Endodermal cell (in vitro differentiated cells): ENCODE results near the gene HLA-DPB1. TPM values are rescaled to one million over a fixed set of nuclear protein-coding genes. Genes with fewer than 3 reads are reported as not detected.

Experiments used
- DNase-seq: peaks from one replicate; pipeline ENCODE4 v3.0.0-alpha.2; 2017
- H3K27ac ChIP-seq: 2 replicates; pipeline ENCODE4 v1.5.1; 2013; ENCODE audit warnings: mild to moderate bottlenecking, low read depth, low read length, moderate library complexity
- H3K27me3 ChIP-seq: 2 replicates; pipeline ENCODE4 v1.6.1; 2013; ENCODE audit warnings: mild to moderate bottlenecking, low read length, moderate library complexity; ENCODE audit not compliant: insufficient read depth, control insufficient read depth, poor library complexity, severe bottlenecking
- H3K36me3 ChIP-seq: 2 replicates; pipeline ENCODE4 v1.7.0; 2013; ENCODE audit warnings: mild to moderate bottlenecking, low read length, moderate library complexity; ENCODE audit not compliant: control insufficient read depth, insufficient read depth
- H3K4me1 ChIP-seq: one replicate; pipeline ENCODE4 v1.7.0; 2013; ENCODE audit warnings: low read length; ENCODE audit not compliant: control insufficient read depth, insufficient read depth
- H3K4me3 ChIP-seq: 2 replicates; pipeline ENCODE4 v1.5.1; 2013; ENCODE audit warnings: mild to moderate bottlenecking, low read length, moderate library complexity
- H3K9ac ChIP-seq: 2 replicates; pipeline ENCODE4 v1.6.1; 2013; ENCODE audit warnings: mild to moderate bottlenecking, low read length, moderate library complexity; ENCODE audit not compliant: poor library complexity, severe bottlenecking; ENCODE audit errors: extremely low read depth
- H3K9me3 ChIP-seq: 2 replicates; pipeline ENCODE4 v1.6.1; 2013; ENCODE audit warnings: mild to moderate bottlenecking, low read length, moderate library complexity; ENCODE audit not compliant: control insufficient read depth
- H3K27ac Mint-ChIP-seq: 2 replicates; pipeline ENCODE4 v1.8.0; 2020; ENCODE audit warnings: mixed read lengths
- H3K27me3 Mint-ChIP-seq: 2 replicates; pipeline ENCODE4 v1.8.0; 2021; ENCODE audit warnings: mild to moderate bottlenecking, mixed read lengths; ENCODE audit not compliant: insufficient read depth
- H3K36me3 Mint-ChIP-seq: 2 replicates; pipeline ENCODE4 v1.8.0; 2020; ENCODE audit warnings: low read depth, mixed read lengths
- H3K4me1 Mint-ChIP-seq: 2 replicates; pipeline ENCODE4 v1.8.0; 2020; ENCODE audit warnings: mixed read lengths
- H3K4me3 Mint-ChIP-seq: 2 replicates; pipeline ENCODE4 v1.8.0; 2020; ENCODE audit warnings: mild to moderate bottlenecking, moderate library complexity, mixed read lengths
- H3K9me3 Mint-ChIP-seq: 2 replicates; pipeline ENCODE4 v1.8.0; 2020; ENCODE audit warnings: mild to moderate bottlenecking, mixed read lengths
- CTCF ChIP-seq: fragments of 200-600 bp; sonication (generic); conservative IDR thresholded peaks from 2 replicates; pipeline ENCODE4 v1.5.0; 2021; ENCODE audit warnings: antibody characterized with exemption, mild to moderate bottlenecking
- WGBS, 2 experiments: methylation state at CpG; one replicate each; pipeline versions ENCODE4 v1.1.5 to v1.1.7; 2013; ENCODE audit warnings: missing lambda C conversion rate in 2 of 2, mixed read lengths in 1 of 2; ENCODE audit not compliant: insufficient coverage in 1 of 2, insufficient read length in 1 of 2; 5-methylcytosine and 5-hydroxymethylcytosine counted together
- long read RNA-seq, 4 experiments: library from polyadenylated mRNA in 2 of 4; library from RNA in 1 of 4; library from capped mRNA in 1 of 4; stranded (forward) in 3 of 4; unstranded in 1 of 4; transcript quantifications; one replicate each; pipeline ENCODE4 v2.0.0, GENCODE V29; 2020 to 2021; ENCODE audit warnings: inconsistent platforms in 1 of 4
- polyA plus RNA-seq, 2 experiments: library from polyadenylated mRNA; stranded (reverse); fragments of 50-300 nt; gene quantifications; one replicate each; pipeline ENCODE4 v1.2.3, GENCODE V29; 2013
- total RNA-seq, 2 donors: library from RNA; stranded (reverse); fragmentation: NEBNext Ultra II Directional in 1 of 2; extraction: Animal tissue kit (Norgen Biotek cat#: 25700) in 1 of 2; gene quantifications; 2 replicates in 1 of 2; 3 replicates in 1 of 2; pipeline ENCODE4 v1.2.1, GENCODE V29; 2021

HLA-DPB1 gene
- total RNA-seq = 10 to 100 TPM; 13.5 to 20.6 TPM
- polyA plus RNA-seq (2013, experiment 1 of 2) = 3.2 TPM
- 1.9 TPM for polyA plus RNA-seq (2013, experiment 2 of 2)
- long read RNA-seq, experiment 1, partial matches to known transcripts = 6 of 12 reads
- long read RNA-seq, experiment 1, other reads (novel, unspliced or antisense) = 6 of 12 reads
- long read RNA-seq, experiment 2, partial matches to known transcripts = 0 of 7 reads
- long read RNA-seq, experiment 2, other reads (novel, unspliced or antisense) = 7 of 7 reads
- long read RNA-seq, experiment 3, partial matches to known transcripts = 5 of 20 reads
- long read RNA-seq, experiment 3, other reads (novel, unspliced or antisense) = 15 of 20 reads
- long read RNA-seq, experiment 4, partial matches to known transcripts = 21 of 57 reads
- long read RNA-seq, experiment 4, other reads (novel, unspliced or antisense) = 36 of 57 reads

DNA sequence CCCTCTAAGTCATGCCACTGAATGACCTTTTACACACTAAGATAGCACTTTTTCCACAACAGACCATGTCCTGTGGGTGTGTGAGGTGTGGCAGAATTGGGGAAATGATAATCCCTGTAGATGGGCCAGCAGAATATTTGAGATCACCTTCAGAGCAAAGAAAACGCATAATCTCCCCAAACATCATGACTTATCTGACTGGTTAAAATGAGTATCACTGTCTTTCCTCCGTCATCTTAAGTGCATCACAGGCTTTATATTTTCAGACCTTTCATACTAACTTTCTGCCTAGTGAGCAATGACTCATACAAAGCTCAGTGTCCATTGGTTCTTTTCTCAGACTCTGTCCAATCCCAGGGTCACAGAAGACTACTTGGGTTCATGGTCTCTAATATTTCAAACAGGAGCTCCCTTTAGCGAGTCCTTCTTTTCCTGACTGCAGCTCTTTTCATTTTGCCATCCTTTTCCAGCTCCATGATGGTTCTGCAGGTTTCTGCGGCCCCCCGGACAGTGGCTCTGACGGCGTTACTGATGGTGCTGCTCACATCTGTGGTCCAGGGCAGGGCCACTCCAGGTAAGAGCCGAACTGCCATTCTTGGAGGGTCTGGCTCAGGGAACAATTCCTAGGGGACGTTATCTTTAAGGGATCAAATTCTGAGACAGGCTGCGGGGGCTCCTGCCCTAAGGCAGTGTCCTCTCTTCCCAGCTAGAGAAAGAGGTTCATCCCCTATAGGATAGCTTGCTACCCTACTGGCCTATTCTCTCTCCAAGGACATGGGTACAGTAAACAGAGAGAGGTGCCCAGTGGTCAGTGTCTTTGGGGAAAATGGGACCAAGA, at the start of gene HLA-DPB1:
Gene HLA-DPB1, plus strand, starts transcription at position 423 of the 838 bp plus-strand sequence. Its CDS starts 52 bp downstream, at position 475.
- Histone ChIP-seq H3K36me3 (no peaks in the 10 kb centered on the region), H3K27ac (no peak within 1 kb of the TSS), H3K4me1 (no peaks in the 10 kb centered on the region), H3K9me3 (no peaks in the 10 kb centered on the region), H3K27me3 (peaks cover 22% of the 10 kb centered on the region), H3K9ac (no peak within 1 kb of the TSS), H3K4me3 (no peak within 1 kb of the TSS)
- H3K4me1 Mint-ChIP-seq = peaks cover 3% of the 10 kb centered on the region
- no peaks in the 10 kb centered on the region for H3K9me3 Mint-ChIP-seq
- WGBS, 2 experiments = 89 to 90% methylated on average over 8 to 10 of the region's 10 CpGs
- DNase-seq = no peak
- no peak within 1 kb of the TSS for H3K27ac Mint-ChIP-seq
- H3K36me3 Mint-ChIP-seq = no peaks in the 10 kb centered on the region
- no peak within 1 kb of the TSS for H3K4me3 Mint-ChIP-seq
- peaks cover 13% of the 10 kb centered on the region for H3K27me3 Mint-ChIP-seq
- no peak for TF ChIP-seq CTCF

- Histone ChIP-seq H3K27me3 (peaks cover 27% of the 10 kb centered on the region), H3K36me3 (no peaks in the 10 kb centered on the region), H3K4me1 (no peaks in the 10 kb centered on the region), H3K27ac (no peak overlapping the region), H3K9me3 (no peaks in the 10 kb centered on the region), H3K9ac (no peak overlapping the region), H3K4me3 (no peak overlapping the region)
- TF ChIP-seq CTCF = no peak
- Mint-ChIP-seq H3K4me3 (no peak overlapping the region), H3K27ac (no peak overlapping the region), H3K27me3 (peaks cover 35% of the 10 kb centered on the region), H3K9me3 (no peaks in the 10 kb centered on the region), H3K4me1 (no peaks in the 10 kb centered on the region), H3K36me3 (no peaks in the 10 kb centered on the region)
- no peak for DNase-seq
- 77% methylated on average over 1 of the region's 1 CpG; no CpG with 5 or more reads in 1 of the 2 experiments for WGBS, 2 experiments
Measured at GRCh38 chr6:33028220-33028849, 47.5 kb upstream of the HLA-DPB1 start.
